CD4-positive, alpha-beta memory T cell (primary cell): ENCODE data around the gene QSOX1. TPM values are rescaled to one million over a fixed set of nuclear protein-coding genes. Genes with fewer than 3 reads are reported as not detected.

Source experiments
- CTCF ChIA-PET: fragments of 350-600 bp; sonication (Branson Sonifier 250); formaldehyde crosslinking; loops from one replicate; lab custom pipeline; 2021; ENCODE audit warnings: inconsistent platforms; ENCODE audit not compliant: partially characterized antibody; lab: Charles Lee
- POLR2A ChIA-PET: fragments of 350-600 bp; sonication (Branson Sonifier 250); formaldehyde crosslinking; loops from one replicate; lab custom pipeline; 2021; ENCODE audit not compliant: partially characterized antibody; lab: Charles Lee
- DNase-seq, 5 donors: peaks; one replicate each; pipeline versions ENCODE4 v3.0.0 to v3.0.0-alpha.2; 2020 to 2022; ENCODE audit warnings: mixed read lengths in 1 of 5
- H3K27ac ChIP-seq: one replicate; pipeline ENCODE4 v1.7.0; 2013; ENCODE audit warnings: low read depth, low read length
- H3K27me3 ChIP-seq: 2 replicates; pipeline ENCODE4 v1.7.0; 2013; ENCODE audit warnings: mild to moderate bottlenecking, low read length, moderate library complexity; ENCODE audit not compliant: insufficient read depth
- H3K36me3 ChIP-seq: 2 replicates; pipeline ENCODE4 v1.7.0; 2013; ENCODE audit warnings: mild to moderate bottlenecking, low read length, moderate library complexity; ENCODE audit not compliant: insufficient read depth
- H3K4me1 ChIP-seq: 2 replicates; pipeline ENCODE4 v1.7.0; 2013; ENCODE audit warnings: mild to moderate bottlenecking, low read length, moderate library complexity; ENCODE audit not compliant: insufficient read depth
- H3K4me3 ChIP-seq, 2 donors: one replicate each; pipeline ENCODE4 v1.7.0; 2013; ENCODE audit warnings: low read length in 2 of 2, mild to moderate bottlenecking in 1 of 2
- H3K9me3 ChIP-seq, 2 donors: one replicate each; pipeline ENCODE4 v1.7.0; 2013; ENCODE audit warnings: low read length in 2 of 2, control low read depth in 1 of 2; ENCODE audit not compliant: control insufficient read depth in 1 of 2
- H3K27ac Mint-ChIP-seq, 7 donors: one replicate each; pipeline ENCODE4 v1.8.0; 2020 to 2021; ENCODE audit warnings: mixed read lengths in 7 of 7, mild to moderate bottlenecking in 6 of 7, inconsistent platforms in 3 of 7, moderate library complexity in 3 of 7
- H3K27me3 Mint-ChIP-seq, 2 donors: one replicate each; pipeline ENCODE4 v1.8.0; 2020 to 2021; ENCODE audit warnings: mixed read lengths in 2 of 2
- H3K36me3 Mint-ChIP-seq, 2 donors: one replicate each; pipeline ENCODE4 v1.8.0; 2020 to 2021; ENCODE audit warnings: mixed read lengths in 2 of 2, inconsistent platforms in 1 of 2, mild to moderate bottlenecking in 1 of 2
- H3K4me1 Mint-ChIP-seq, 4 donors: one replicate each; pipeline ENCODE4 v1.8.0; 2020 to 2021; ENCODE audit warnings: mixed read lengths in 4 of 4, mild to moderate bottlenecking in 1 of 4
- H3K4me3 Mint-ChIP-seq, 8 donors: one replicate each; pipeline ENCODE4 v1.8.0; 2020 to 2021; ENCODE audit warnings: mixed read lengths in 8 of 8, mild to moderate bottlenecking in 7 of 8, moderate library complexity in 6 of 8, inconsistent platforms in 3 of 8
- H3K9me3 Mint-ChIP-seq, 8 donors: one replicate each; pipeline ENCODE4 v1.8.0; 2020 to 2021; ENCODE audit warnings: mixed read lengths in 8 of 8, mild to moderate bottlenecking in 5 of 8, inconsistent platforms in 3 of 8, moderate library complexity in 1 of 8
- intact Hi-C: fragments of 100-400 bp; cut with micrococcal nuclease; formaldehyde crosslinking; loops from one replicate; pipeline ENCODE4 v1.15.1; 2023
- polyA plus RNA-seq, 2 donors: library from polyadenylated mRNA; unstranded; fragments of 300-500 nt; fragmentation: Illumina TruSeq; gene quantifications; one replicate each; pipeline ENCODE4 v1.2.3, GENCODE V29; 2021
- total RNA-seq, 2 experiments: library from RNA; stranded (reverse); gene quantifications; one replicate each; pipeline ENCODE4 v1.2.3, GENCODE V29; 2021

The QSOX1 gene
- total and polyA plus RNA-seq, 4 experiments from 2014 or later: 10.7 to 25.1 (median 17.7) TPM

DNA sequence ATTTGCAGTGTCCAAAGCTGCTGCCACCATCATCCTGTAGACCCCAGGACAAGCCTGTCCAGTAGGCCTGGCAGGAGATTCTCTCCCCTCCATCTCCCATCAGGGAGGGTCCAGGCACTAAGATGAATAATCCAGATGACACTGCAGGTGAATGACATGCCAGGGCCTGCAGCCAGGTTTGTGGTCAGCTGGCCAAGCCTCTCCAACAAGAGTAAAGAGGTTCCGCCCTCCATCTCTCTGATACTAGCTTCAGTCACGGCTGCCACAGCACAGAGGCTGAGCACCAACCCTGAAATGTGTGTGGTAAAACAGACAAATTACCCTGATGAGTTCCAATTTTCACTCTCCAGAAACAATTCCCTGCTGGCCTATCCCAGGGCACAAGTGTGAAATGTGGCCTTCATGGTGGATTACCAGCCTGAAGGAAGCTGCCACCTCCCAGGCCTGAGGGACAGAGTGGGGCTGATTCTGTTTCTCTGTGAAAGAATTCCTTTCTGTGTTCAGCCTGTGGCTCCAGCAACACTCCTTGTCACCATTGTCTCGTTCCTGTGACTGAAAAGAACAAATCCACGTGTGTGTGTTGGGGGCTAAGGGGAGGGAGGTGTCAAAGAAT is 55.4 kb downstream of the QSOX1 start:
- Histone ChIP-seq H3K27ac (no peak overlapping the region), H3K36me3 (no peaks in the 10 kb centered on the region), H3K9me3 (no peaks in the 10 kb centered on the region), H3K4me1 (peaks cover 8% of the 10 kb centered on the region), H3K27me3 (no peaks in the 10 kb centered on the region), H3K4me3 (no peak overlapping the region)
- peaks cover 3 to 8% of the 10 kb centered on the region in 2 donors for H3K27me3 Mint-ChIP-seq
- H3K36me3 Mint-ChIP-seq: no peaks in the 10 kb centered on the region
- ChIA-PET CTCF (no interaction called here), POLR2A (no interaction called here)
- H3K4me1 Mint-ChIP-seq: peaks cover 7 to 11% (median 10%) of the 10 kb centered on the region in 4 donors
- H3K4me3 Mint-ChIP-seq: no peak overlapping the region
- no peak overlapping the region for H3K27ac Mint-ChIP-seq
- H3K9me3 Mint-ChIP-seq: peaks cover 0 to 2% (median 0%) of the 10 kb centered on the region in 8 donors
- intact Hi-C loops: no loop called here
- no peak for DNase-seq

- Mint-ChIP-seq H3K9me3 (peaks cover 0 to 2% (median 0%) of the 10 kb centered on the region in 8 donors), H3K27ac (no peak overlapping the region), H3K36me3 (no peaks in the 10 kb centered on the region), H3K27me3 (peaks cover 3 to 8% of the 10 kb centered on the region in 2 donors), H3K4me1 (peaks cover 7 to 11% (median 10%) of the 10 kb centered on the region in 4 donors), H3K4me3 (no peak overlapping the region)
- H3K9me3 ChIP-seq: no peaks in the 10 kb centered on the region
- peaks cover 8% of the 10 kb centered on the region for H3K4me1 ChIP-seq
- H3K27ac ChIP-seq: no peak overlapping the region
- H3K27me3 ChIP-seq: no peaks in the 10 kb centered on the region
- CTCF ChIA-PET: no interaction called here
- POLR2A ChIA-PET: no interaction called here
- H3K4me3 ChIP-seq: no peak overlapping the region
- intact Hi-C loops: no loop called here
- no peaks in the 10 kb centered on the region for H3K36me3 ChIP-seq
- no peak for DNase-seq
Observed at GRCh38 chr1:180211156-180211859, 56.6 kb downstream of the QSOX1 start.

- Histone ChIP-seq H3K4me3 (no peak overlapping the region), H3K4me1 (peaks cover 8% of the 10 kb centered on the region), H3K27me3 (no peaks in the 10 kb centered on the region), H3K36me3 (no peaks in the 10 kb centered on the region), H3K27ac (no peak overlapping the region), H3K9me3 (no peaks in the 10 kb centered on the region)
- H3K27ac Mint-ChIP-seq: no peak overlapping the region
- H3K36me3 Mint-ChIP-seq: no peaks in the 10 kb centered on the region
- H3K4me1 Mint-ChIP-seq: peaks cover 7 to 11% (median 10%) of the 10 kb centered on the region in 4 donors
- H3K4me3 Mint-ChIP-seq: no peak overlapping the region
- POLR2A ChIA-PET: no interaction called here
- H3K27me3 Mint-ChIP-seq: peaks cover 3 to 8% of the 10 kb centered on the region in 2 donors
- intact Hi-C loops: no loop called here
- CTCF ChIA-PET: no interaction called here
- peaks cover 0 to 2% (median 0%) of the 10 kb centered on the region in 8 donors for H3K9me3 Mint-ChIP-seq
- no peak for DNase-seq
Observed at GRCh38 chr1:180211860-180212229, 57.2 kb downstream of the QSOX1 start.

GRCh38 chr1:180213401-180214170 is 58.9 kb downstream of the QSOX1 start:
- CTCF ChIA-PET: interaction anchor here (0.9 to 1.1 kb wide), 3 partner anchors 11 to 32 kb away, joined by 3 to 4 read pairs (median 4); no protein-coding TSS in a partner anchor
- H3K36me3 Mint-ChIP-seq: no peaks in the 10 kb centered on the region
- intact Hi-C loops: no loop called here
- H3K27ac Mint-ChIP-seq: peak overlapping the region in 6 of 7 donors; percentile 3 to 84 (median 24)
- H3K4me3 Mint-ChIP-seq: peak overlapping the region; percentile 48 to 83 (median 68)
- POLR2A ChIA-PET: no interaction called here
- no peaks in the 10 kb centered on the region for H3K27me3 ChIP-seq
- no peaks in the 10 kb centered on the region for H3K9me3 Mint-ChIP-seq
- H3K4me1 Mint-ChIP-seq: peaks cover 7 to 11% (median 10%) of the 10 kb centered on the region in 4 donors
- peak overlapping the region in 1 of 2 donors; percentile 4 for H3K4me3 ChIP-seq
- no peak overlapping the region for H3K27ac ChIP-seq
- no peaks in the 10 kb centered on the region for H3K36me3 ChIP-seq
- H3K9me3 ChIP-seq: no peaks in the 10 kb centered on the region
- peak in 4 of 5 donors; percentile 30 to 40 (median 38) for DNase-seq
- H3K4me1 ChIP-seq: peaks cover 8% of the 10 kb centered on the region
- peaks cover 3 to 8% of the 10 kb centered on the region in 2 donors for H3K27me3 Mint-ChIP-seq

GRCh38 chr1:180215856-180216625 is 61.4 kb downstream of the QSOX1 start:
- Mint-ChIP-seq H3K27me3 (peaks cover 3 to 6% of the 10 kb centered on the region in 2 donors), H3K36me3 (no peaks in the 10 kb centered on the region), H3K9me3 (no peaks in the 10 kb centered on the region), H3K27ac (peak overlapping the region in 1 of 7 donors; percentile 32), H3K4me1 (peaks cover 7 to 11% (median 10%) of the 10 kb centered on the region in 4 donors), H3K4me3 (no peak overlapping the region)
- Histone ChIP-seq H3K36me3 (no peaks in the 10 kb centered on the region), H3K4me3 (no peak overlapping the region), H3K27me3 (no peaks in the 10 kb centered on the region), H3K9me3 (no peaks in the 10 kb centered on the region), H3K4me1 (peaks cover 8% of the 10 kb centered on the region), H3K27ac (no peak overlapping the region)
- DNase-seq: no peak
- ChIA-PET POLR2A (no interaction called here), CTCF (interaction anchor here (1.0 to 1.9 kb wide), 2 partner anchors 37 to 262 kb away, joined by 3 to 4 read pairs; no protein-coding TSS in a partner anchor)
- intact Hi-C loops: no loop called here

- Histone ChIP-seq H3K4me3 (no peak overlapping the region), H3K4me1 (peaks cover 8% of the 10 kb centered on the region), H3K36me3 (no peaks in the 10 kb centered on the region), H3K27ac (no peak overlapping the region), H3K9me3 (no peaks in the 10 kb centered on the region), H3K27me3 (no peaks in the 10 kb centered on the region)
- Mint-ChIP-seq H3K27ac (no peak overlapping the region), H3K36me3 (no peaks in the 10 kb centered on the region), H3K27me3 (peaks cover 0 to 3% of the 10 kb centered on the region in 2 donors), H3K4me1 (peaks cover 7 to 11% (median 10%) of the 10 kb centered on the region in 4 donors), H3K4me3 (no peak overlapping the region), H3K9me3 (no peaks in the 10 kb centered on the region)
- no peak for DNase-seq
- intact Hi-C loops: no loop called here
- CTCF ChIA-PET: interaction anchor here (1.9 kb wide), 1 partner anchor 38 kb away, joined by 4 read pairs; no protein-coding TSS in a partner anchor
- POLR2A ChIA-PET: no interaction called here
Observed at GRCh38 chr1:180217006-180217405, 62.3 kb downstream of the QSOX1 start.
